ENCODE data around the gene ANP32E.
"Not testable (repeated sequence)": the region's sequence is repeated elsewhere in the genome, so short reads cannot be mapped to it uniquely, and the experiment has no call there.

The ANP32E gene

DNA sequence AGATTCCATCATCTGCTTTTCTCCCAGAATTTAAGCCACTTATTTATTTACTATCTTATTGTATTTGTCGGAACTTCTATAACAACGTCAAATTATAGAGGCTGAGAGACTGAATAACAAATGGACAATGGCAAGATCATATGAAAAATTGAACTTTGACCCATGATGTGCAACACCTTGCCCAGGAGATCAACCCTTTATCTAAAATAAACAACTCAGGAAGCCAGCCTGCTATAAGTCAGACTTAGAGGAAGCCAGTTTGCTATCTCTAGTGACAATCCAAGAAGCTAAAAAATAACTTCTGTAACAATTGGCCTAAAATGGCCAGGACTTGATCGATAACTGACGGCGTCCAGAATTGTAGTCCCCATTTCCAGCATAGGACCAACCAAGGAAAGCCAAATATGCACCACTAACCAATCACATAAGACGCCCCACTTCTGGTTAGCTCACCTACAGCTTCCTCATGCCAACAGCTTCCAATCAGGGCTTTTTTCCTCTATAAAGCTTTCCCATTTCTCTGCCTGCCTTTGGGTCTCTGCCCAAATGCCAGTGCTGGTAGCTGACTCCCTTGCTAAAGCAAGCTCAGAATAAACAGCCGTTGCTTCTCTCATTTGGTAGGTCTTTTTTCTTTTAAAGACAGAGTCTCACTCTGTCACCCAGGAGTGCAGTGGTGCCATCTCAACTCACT, 28.5 kb downstream of the ANP32E start:
- Histone ChIP-seq H3K36me3 (ENCODE audit: insufficient read depth, low read length) (no peaks in the 10 kb centered on the region), H3K4me3 (ENCODE audit: low read length) (no peak overlapping the region), H3K9me3 (replicated peaks; ENCODE audit: low read length) (no peaks in the 10 kb centered on the region)

DNA sequence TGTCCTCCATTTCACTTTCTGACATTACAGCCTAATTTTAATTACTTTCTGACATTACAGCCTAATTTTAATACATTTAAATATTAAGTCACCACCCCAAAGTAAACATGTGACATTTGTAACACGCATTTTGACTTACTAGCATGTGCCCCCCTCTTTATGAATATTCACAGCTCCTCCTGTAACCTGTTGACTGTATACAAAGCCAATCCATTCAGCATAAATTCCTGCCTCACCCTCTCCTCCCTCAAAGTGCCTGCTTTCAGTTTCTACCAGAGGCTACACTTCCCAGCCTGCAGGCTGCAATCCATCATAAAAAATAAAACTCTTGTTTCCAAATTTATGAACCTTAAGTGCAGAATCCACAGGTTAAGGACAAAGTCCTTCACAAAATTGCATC, 39.5 kb downstream of the ANP32E start:
- Histone ChIP-seq H3K4me3 (ENCODE audit: low read length) (no peak overlapping the region), H3K27me3 (ENCODE audit: control insufficient read depth, insufficient read depth, low read length) (no peaks in the 10 kb centered on the region), H3K9me3 (replicated peaks; ENCODE audit: low read length) (no peaks in the 10 kb centered on the region), H3K9ac (ENCODE audit: low read depth, low read length) (no peak overlapping the region), H3K4me1 (ENCODE audit: control insufficient read depth, insufficient read depth, low read length) (peaks cover 28% of the 10 kb centered on the region), H3K4me2 (ENCODE audit: low read length) (no peak overlapping the region), H3K36me3 (ENCODE audit: insufficient read depth, low read length) (no peaks in the 10 kb centered on the region)

More for the DNA sequence above, 28.5 kb downstream of the ANP32E start:
- Histone ChIP-seq H3K9ac (ENCODE audit: low read depth, low read length) (no peak overlapping the region), H3K4me1 (ENCODE audit: control insufficient read depth, insufficient read depth, low read length) (no peaks in the 10 kb centered on the region), H3K27me3 (ENCODE audit: control insufficient read depth, insufficient read depth, low read length) (no peaks in the 10 kb centered on the region), H3K4me2 (ENCODE audit: low read length) (no peak overlapping the region)

DNA sequence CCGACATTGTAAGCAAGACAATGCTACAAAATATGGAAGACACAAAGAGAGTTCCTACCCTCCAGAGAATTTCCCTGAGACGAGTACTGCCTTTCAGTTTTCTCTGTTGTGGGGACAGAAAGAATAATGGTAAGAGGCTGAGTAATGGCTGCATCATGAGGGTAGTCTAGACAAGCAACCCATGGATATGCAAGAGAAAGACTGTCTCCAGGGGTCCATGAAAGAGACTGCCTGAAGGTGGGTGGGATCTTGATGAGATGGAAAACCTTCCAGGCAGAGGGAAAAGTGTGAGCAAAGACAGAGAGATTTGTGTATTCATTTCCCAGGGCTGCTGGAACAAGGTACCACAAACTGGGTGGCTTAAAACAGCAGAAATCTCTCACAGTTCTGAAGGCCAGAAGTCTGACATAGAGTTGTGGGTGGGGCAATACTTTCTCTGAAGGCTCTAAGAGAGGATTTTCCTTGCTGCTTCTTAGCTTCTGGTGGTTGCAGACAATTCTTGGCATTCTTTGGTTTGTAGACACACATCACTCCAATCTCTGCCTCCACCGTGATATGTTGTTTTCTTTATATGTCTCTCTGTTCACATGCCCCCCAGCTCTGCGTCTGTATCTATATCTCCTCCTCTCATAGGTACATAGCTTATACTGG, 41.4 kb downstream of the ANP32E start:
- Histone ChIP-seq H3K4me3 (ENCODE audit: low read length) (no peak overlapping the region), H3K9me3 (replicated peaks; ENCODE audit: low read length) (no peaks in the 10 kb centered on the region), H3K4me2 (ENCODE audit: low read length) (no peak overlapping the region), H3K36me3 (ENCODE audit: insufficient read depth, low read length) (no peaks in the 10 kb centered on the region), H3K27me3 (ENCODE audit: control insufficient read depth, insufficient read depth, low read length) (no peaks in the 10 kb centered on the region), H3K9ac (ENCODE audit: low read depth, low read length) (peak overlapping the region; percentile 20), H3K4me1 (ENCODE audit: control insufficient read depth, insufficient read depth, low read length) (peaks cover 28% of the 10 kb centered on the region)

DNA sequence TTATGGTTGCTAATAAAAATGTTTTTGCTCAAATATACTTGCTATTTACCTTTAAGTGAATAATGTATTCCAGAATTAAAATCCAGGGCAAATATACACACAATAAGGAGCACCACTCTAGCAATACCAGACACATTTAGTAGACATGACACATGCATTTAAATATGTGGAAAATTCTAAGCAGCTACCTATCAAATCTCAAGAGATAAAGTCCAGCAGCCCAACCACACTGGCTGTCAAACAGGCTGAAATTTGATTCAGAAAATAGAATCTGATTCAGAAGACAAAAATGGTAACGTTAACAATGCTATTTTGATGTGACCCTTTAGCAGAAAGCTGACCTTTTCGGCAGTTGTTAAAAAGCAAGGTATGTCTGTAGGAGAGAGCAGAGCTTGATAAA, 43.9 kb downstream of the ANP32E start:
- Histone ChIP-seq H3K9ac (ENCODE audit: low read depth, low read length) (no peak overlapping the region), H3K36me3 (ENCODE audit: insufficient read depth, low read length) (no peaks in the 10 kb centered on the region), H3K9me3 (replicated peaks; ENCODE audit: low read length) (no peaks in the 10 kb centered on the region), H3K4me2 (ENCODE audit: low read length) (peak overlapping the region; percentile 1), H3K27me3 (ENCODE audit: control insufficient read depth, insufficient read depth, low read length) (no peaks in the 10 kb centered on the region), H3K4me1 (ENCODE audit: control insufficient read depth, insufficient read depth, low read length) (peaks cover 30% of the 10 kb centered on the region), H3K4me3 (ENCODE audit: low read length) (no peak overlapping the region)

DNA sequence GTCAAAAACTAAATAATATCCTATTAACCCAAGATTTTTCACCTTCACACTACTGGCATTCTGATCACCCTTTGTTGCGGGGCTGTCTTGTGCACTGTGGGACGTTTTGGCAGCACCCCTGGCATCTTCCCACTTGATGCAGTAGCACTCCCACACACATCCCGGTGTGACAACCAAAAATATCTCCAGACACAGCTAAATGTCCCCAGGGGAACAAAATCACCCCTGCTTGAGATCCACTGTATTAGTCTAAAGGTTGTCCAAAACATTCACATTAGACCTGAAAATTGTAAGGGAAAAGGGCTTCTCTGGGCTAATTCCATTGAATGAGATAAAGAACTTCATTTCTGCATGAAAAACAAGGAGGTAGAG, 48.4 kb downstream of the ANP32E start:
- no peak overlapping the region for H3K9ac ChIP-seq (ENCODE audit: low read depth, low read length)
- H3K4me1 ChIP-seq (ENCODE audit: control insufficient read depth, insufficient read depth, low read length), result peaks cover 24% of the 10 kb centered on the region
- no peaks in the 10 kb centered on the region for H3K9me3 ChIP-seq (replicated peaks; ENCODE audit: low read length)
- no peak overlapping the region for H3K4me3 ChIP-seq (ENCODE audit: low read length)
- H3K27me3 ChIP-seq (ENCODE audit: control insufficient read depth, insufficient read depth, low read length), result no peaks in the 10 kb centered on the region
- peak overlapping the region; percentile 45 for H3K4me2 ChIP-seq (ENCODE audit: low read length)
- H3K36me3 ChIP-seq (ENCODE audit: insufficient read depth, low read length), result no peaks in the 10 kb centered on the region

DNA sequence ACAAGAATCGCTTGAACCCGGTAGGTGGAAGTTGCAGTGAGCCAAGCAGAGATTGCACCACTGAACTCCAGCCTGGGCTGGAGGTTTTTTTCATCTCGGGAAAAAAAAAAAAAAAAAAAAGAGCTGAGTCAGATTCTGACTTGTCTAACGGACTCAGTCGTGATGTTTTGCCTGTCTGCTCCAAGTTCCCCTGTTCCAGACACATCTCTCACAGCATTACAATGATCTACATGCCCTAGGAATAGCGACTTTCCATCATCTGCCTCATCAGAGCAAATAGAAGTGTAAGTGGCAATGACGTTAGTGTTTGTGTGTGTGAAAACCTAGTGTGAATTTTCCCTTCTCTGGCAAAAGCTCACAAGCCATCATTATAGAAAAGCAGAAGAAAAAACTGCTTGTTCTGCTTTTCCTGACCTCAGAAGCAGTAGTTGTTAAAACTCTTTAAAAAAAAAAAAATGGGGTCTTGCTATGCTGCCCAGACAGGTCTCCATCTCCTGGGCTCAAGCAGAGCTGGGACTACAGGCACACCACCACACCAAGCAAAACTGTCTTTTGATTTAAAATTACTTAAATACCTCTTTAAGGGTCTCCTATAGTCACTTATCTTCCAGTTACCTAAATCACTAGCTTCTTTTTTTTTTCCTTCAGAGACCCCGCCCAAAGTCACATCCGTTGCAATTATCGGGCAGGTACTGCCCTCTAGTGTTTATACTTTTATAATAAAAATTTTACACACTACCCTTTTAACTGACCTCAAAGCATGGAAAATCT, 48.9 kb downstream of the ANP32E start:
- Histone ChIP-seq H3K4me3 (ENCODE audit: low read length) (peak overlapping the region; percentile 56), H3K4me2 (ENCODE audit: low read length) (peak overlapping the region; percentile 73), H3K9me3 (replicated peaks; ENCODE audit: low read length) (no peaks in the 10 kb centered on the region), H3K4me1 (ENCODE audit: control insufficient read depth, insufficient read depth, low read length) (peaks cover 18% of the 10 kb centered on the region), H3K27me3 (ENCODE audit: control insufficient read depth, insufficient read depth, low read length) (no peaks in the 10 kb centered on the region), H3K36me3 (ENCODE audit: insufficient read depth, low read length) (no peaks in the 10 kb centered on the region), H3K9ac (ENCODE audit: low read depth, low read length) (peak overlapping the region; percentile 71)

DNA sequence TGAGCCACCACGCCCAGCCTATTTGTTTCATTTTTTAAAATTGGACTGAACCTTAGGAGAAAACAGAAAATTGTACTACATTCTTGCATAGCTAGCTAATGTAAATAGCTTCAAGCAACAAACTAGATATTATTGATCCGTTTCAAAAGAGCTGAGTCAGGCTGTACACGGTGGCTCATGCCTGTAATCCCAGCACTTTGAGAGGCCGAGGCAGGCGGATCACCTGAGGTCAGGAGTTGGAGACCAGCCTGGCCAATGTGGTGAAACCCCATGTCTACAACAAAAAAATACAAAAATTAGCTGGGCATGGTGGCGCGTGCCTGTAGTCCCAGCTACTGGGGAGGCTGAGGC, 49.5 kb downstream of the ANP32E start:
- H3K36me3 ChIP-seq (ENCODE audit: insufficient read depth, low read length); H3K27me3 ChIP-seq (ENCODE audit: control insufficient read depth, insufficient read depth, low read length); H3K9me3 ChIP-seq (replicated peaks; ENCODE audit: low read length); H3K4me3 ChIP-seq (ENCODE audit: low read length); H3K9ac ChIP-seq (ENCODE audit: low read depth, low read length): not testable (repeated sequence)
- peak overlapping the region; percentile 73 for H3K4me2 ChIP-seq (ENCODE audit: low read length)
- H3K4me1 ChIP-seq (ENCODE audit: control insufficient read depth, insufficient read depth, low read length), result peaks cover 15% of the 10 kb centered on the region

DNA sequence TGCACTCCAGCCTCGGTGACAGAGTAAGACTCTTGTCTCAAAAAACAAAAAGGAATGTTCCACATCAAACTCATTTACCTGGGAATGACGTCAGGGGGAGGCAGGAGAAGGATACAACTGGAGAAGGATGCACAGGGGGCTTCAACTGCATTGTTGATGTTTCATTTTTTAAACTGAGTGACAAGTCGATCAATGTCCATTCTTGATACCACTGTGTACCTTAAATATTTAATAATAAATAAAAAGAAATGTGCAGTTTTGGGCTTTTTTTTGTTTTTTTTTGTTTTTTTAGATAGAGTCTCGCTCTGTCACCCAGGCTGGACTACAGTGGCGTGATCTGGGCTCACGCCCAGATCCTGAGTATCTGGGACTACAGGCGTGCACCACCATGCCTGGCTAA, 50.4 kb downstream of the ANP32E start:
- H3K9ac ChIP-seq (ENCODE audit: low read depth, low read length), result no peak overlapping the region
- H3K4me2 ChIP-seq (ENCODE audit: low read length), result no peak overlapping the region
- H3K4me1 ChIP-seq (ENCODE audit: control insufficient read depth, insufficient read depth, low read length), result peaks cover 15% of the 10 kb centered on the region
- H3K36me3 ChIP-seq (ENCODE audit: insufficient read depth, low read length), result no peaks in the 10 kb centered on the region
- no peaks in the 10 kb centered on the region for H3K9me3 ChIP-seq (replicated peaks; ENCODE audit: low read length)
- H3K27me3 ChIP-seq (ENCODE audit: control insufficient read depth, insufficient read depth, low read length), result no peaks in the 10 kb centered on the region
- H3K4me3 ChIP-seq (ENCODE audit: low read length), result no peak overlapping the region

DNA sequence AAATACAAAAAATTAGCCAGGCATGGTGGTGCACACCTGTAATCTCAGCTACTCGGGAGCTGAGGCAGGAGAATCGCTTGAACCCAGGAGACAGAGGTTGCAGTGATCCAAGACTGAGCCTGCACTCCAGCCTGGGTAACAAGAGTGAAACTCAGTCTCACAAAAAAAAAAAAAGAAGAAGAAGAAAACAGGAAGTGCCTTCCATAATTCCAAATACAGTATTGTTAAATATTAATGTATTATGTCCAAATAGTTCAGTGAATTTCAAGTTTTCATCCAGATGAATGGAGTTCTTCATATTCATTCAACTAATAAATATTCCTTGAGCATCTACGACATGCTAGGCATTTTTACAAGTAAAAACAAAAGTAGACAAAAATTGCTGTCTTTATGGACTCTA, 52.9 kb downstream of the ANP32E start:
- no peak overlapping the region for H3K9ac ChIP-seq (ENCODE audit: low read depth, low read length)
- no peak overlapping the region for H3K4me2 ChIP-seq (ENCODE audit: low read length)
- no peaks in the 10 kb centered on the region for H3K9me3 ChIP-seq (replicated peaks; ENCODE audit: low read length)
- H3K4me3 ChIP-seq (ENCODE audit: low read length), result no peak overlapping the region
- peaks cover 15% of the 10 kb centered on the region for H3K4me1 ChIP-seq (ENCODE audit: control insufficient read depth, insufficient read depth, low read length)
- H3K36me3 ChIP-seq (ENCODE audit: insufficient read depth, low read length), result no peaks in the 10 kb centered on the region
- no peaks in the 10 kb centered on the region for H3K27me3 ChIP-seq (ENCODE audit: control insufficient read depth, insufficient read depth, low read length)

DNA sequence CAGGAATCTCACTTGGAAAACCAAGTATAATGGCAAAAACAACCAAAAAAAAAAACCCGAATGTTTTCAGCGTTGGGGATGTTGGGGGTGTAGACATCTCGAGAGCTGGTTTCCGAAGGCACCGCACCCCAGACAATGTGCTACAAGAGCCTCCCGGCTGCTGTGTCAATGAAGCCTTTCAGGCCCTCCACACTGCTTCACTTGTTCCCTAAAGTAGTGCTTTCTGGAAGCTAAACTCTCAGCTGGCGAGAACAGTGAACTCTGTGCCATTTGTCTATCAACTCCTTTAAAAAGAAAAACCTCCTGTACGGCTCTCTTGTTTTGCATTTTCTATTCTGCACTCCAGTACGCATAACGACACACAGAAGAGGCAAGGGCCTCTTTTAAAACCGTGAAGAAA, 53.7 kb downstream of the ANP32E start:
- Histone ChIP-seq H3K9ac (ENCODE audit: low read depth, low read length) (no peak overlapping the region), H3K9me3 (replicated peaks; ENCODE audit: low read length) (no peaks in the 10 kb centered on the region), H3K36me3 (ENCODE audit: insufficient read depth, low read length) (no peaks in the 10 kb centered on the region), H3K4me3 (ENCODE audit: low read length) (no peak overlapping the region), H3K4me2 (ENCODE audit: low read length) (no peak overlapping the region), H3K4me1 (ENCODE audit: control insufficient read depth, insufficient read depth, low read length) (peaks cover 11% of the 10 kb centered on the region), H3K27me3 (ENCODE audit: control insufficient read depth, insufficient read depth, low read length) (no peaks in the 10 kb centered on the region)

DNA sequence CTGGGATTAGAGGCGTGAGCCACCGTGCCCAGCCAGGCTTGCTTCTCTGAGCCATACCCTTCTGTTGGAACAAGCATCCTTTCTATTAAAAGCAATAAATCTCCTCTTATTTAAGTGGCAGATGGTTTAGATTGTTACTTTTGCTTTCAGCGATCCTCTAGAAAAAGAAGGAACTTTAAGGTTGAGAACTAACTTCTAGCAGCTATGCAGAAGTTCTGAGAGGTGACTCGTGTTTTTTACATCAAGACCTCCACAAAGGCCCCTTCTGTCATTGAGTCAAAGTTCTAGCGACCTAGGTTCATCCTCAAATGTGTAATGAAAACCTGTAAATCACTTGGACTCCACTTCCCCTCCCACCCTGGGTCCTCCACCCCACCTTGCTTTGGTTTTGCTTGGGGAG, 55.4 kb downstream of the ANP32E start:
- H3K4me2 ChIP-seq (ENCODE audit: low read length), result no peak overlapping the region
- H3K9me3 ChIP-seq (replicated peaks; ENCODE audit: low read length), result no peaks in the 10 kb centered on the region
- H3K27me3 ChIP-seq (ENCODE audit: control insufficient read depth, insufficient read depth, low read length), result no peaks in the 10 kb centered on the region
- H3K4me3 ChIP-seq (ENCODE audit: low read length), result no peak overlapping the region
- H3K4me1 ChIP-seq (ENCODE audit: control insufficient read depth, insufficient read depth, low read length), result no peaks in the 10 kb centered on the region
- no peaks in the 10 kb centered on the region for H3K36me3 ChIP-seq (ENCODE audit: insufficient read depth, low read length)
- H3K9ac ChIP-seq (ENCODE audit: low read depth, low read length), result no peak overlapping the region

Data from skeletal muscle satellite cell (primary cell).